B cell (primary cell): ENCODE data around the gene EPB41L4A. TPM values are rescaled to one million over a fixed set of nuclear protein-coding genes. Genes with fewer than 3 reads are reported as not detected.

Source experiments
- ATAC-seq: fragments of 200-7000 bp; cut with Tn5 transposase; one replicate; pipeline ENCODE4 v1.10.0; 2021; ENCODE audit warnings: low read depth, mild to moderate bottlenecking, moderate number of reproducible peaks, moderate library complexity
- CTCF ChIA-PET: fragments of 350-600 bp; sonication (Branson Sonifier 250); formaldehyde crosslinking; loops from one replicate; lab custom pipeline; 2021; ENCODE audit warnings: antibody characterized with exemption, inconsistent platforms; lab: Charles Lee
- POLR2A ChIA-PET: fragments of 350-600 bp; sonication (Branson Sonifier 250); formaldehyde crosslinking; loops from one replicate; lab custom pipeline; 2021; ENCODE audit warnings: antibody characterized with exemption; lab: Charles Lee
- DNase-seq: peaks from one replicate; pipeline ENCODE4 v3.0.0; 2013
- H2AFZ ChIP-seq: 2 replicates; pipeline ENCODE4 v1.6.1; 2012; ENCODE audit warnings: mild to moderate bottlenecking, low read depth, low read length; ENCODE audit not compliant: insufficient read depth, poor library complexity, severe bottlenecking
- H3K27ac ChIP-seq, 2 donors: 1 replicate in 1 of 2; 2 replicates in 1 of 2; pipeline ENCODE4 v1.5.1; 2012 to 2013; ENCODE audit warnings: low read length in 2 of 2, mild to moderate bottlenecking in 2 of 2, moderate library complexity in 1 of 2
- H3K27me3 ChIP-seq, 4 experiments: fragments of 200-600 bp in 1 of 4; sonication (generic) in 1 of 4; replicated peaks in 1 of 4; 1 replicate in 2 of 4; 2 replicates in 2 of 4; pipeline versions ENCODE4 v1.6.1 to v1.7.0; 2013 to 2016; ENCODE audit warnings: low read length in 3 of 4, mild to moderate bottlenecking in 2 of 4, mixed read lengths in 1 of 4, moderate library complexity in 1 of 4; ENCODE audit not compliant: insufficient read depth in 4 of 4, control insufficient read depth in 3 of 4; ENCODE audit errors: control extremely low read depth in 1 of 4
- H3K36me3 ChIP-seq, 2 experiments: replicated peaks in 1 of 2; 1 replicate in 1 of 2; 2 replicates in 1 of 2; pipeline versions ENCODE4 v1.6.1 to v1.7.1; 2013; ENCODE audit warnings: low read length in 1 of 2; ENCODE audit not compliant: insufficient read depth in 2 of 2, control insufficient read depth in 1 of 2; ENCODE audit errors: control extremely low read depth in 1 of 2, extremely low read depth in 1 of 2
- H3K4me1 ChIP-seq, 2 donors: fragments of 200-600 bp in 1 of 2; sonication (generic) in 1 of 2; 1 replicate in 1 of 2; 2 replicates in 1 of 2; pipeline versions ENCODE4 v1.5.1 to v1.6.1; 2013 to 2017; ENCODE audit warnings: low read length in 2 of 2; ENCODE audit not compliant: control insufficient read depth in 2 of 2, insufficient read depth in 2 of 2
- H3K4me2 ChIP-seq: replicated peaks from 2 replicates; pipeline ENCODE3; 2012; ENCODE audit warnings: mild to moderate bottlenecking, low read depth, low read length; ENCODE audit not compliant: poor library complexity, severe bottlenecking
- H3K4me3 ChIP-seq, 5 experiments: fragments of 200-600 bp in 1 of 5; sonication (generic) in 1 of 5; 1 replicate in 3 of 5; 2 replicates in 2 of 5; pipeline versions ENCODE4 v1.5.1 to v1.7.0; 2011 to 2016; ENCODE audit warnings: low read length in 4 of 5, mild to moderate bottlenecking in 4 of 5, low read depth in 2 of 5, control low read depth in 1 of 5, moderate library complexity in 1 of 5; ENCODE audit not compliant: insufficient read depth in 1 of 5; ENCODE audit errors: control extremely low read depth in 1 of 5, extremely low read depth in 1 of 5
- H3K79me2 ChIP-seq: fragments of 200-600 bp; sonication (generic); one replicate; pipeline ENCODE4 v1.6.0; 2016; ENCODE audit warnings: low read length; ENCODE audit not compliant: control insufficient read depth, insufficient read depth
- H3K9ac ChIP-seq: fragments of 200-600 bp; sonication (generic); 2 replicates; pipeline ENCODE4 v1.6.1; 2017; ENCODE audit warnings: mild to moderate bottlenecking, low read length, moderate library complexity
- H3K9me3 ChIP-seq, 3 donors: one replicate each; pipeline versions ENCODE4 v1.6.1 to v1.7.1; 2013; ENCODE audit warnings: low read length in 2 of 3; ENCODE audit not compliant: control insufficient read depth in 2 of 3, insufficient read depth in 1 of 3; ENCODE audit errors: control extremely low read depth in 1 of 3
- H4K20me1 ChIP-seq: 2 replicates; pipeline ENCODE4 v1.6.0; 2012; ENCODE audit warnings: mild to moderate bottlenecking, low read length; ENCODE audit not compliant: insufficient read depth, control insufficient read depth, poor library complexity, severe bottlenecking
- H3K27ac Mint-ChIP-seq: one replicate; pipeline ENCODE4 v1.8.0; 2021; ENCODE audit warnings: mixed read lengths
- H3K27me3 Mint-ChIP-seq: one replicate; pipeline ENCODE4 v1.8.0; 2021; ENCODE audit warnings: mixed read lengths
- H3K4me1 Mint-ChIP-seq: one replicate; pipeline ENCODE4 v1.8.0; 2021; ENCODE audit warnings: mixed read lengths
- H3K4me3 Mint-ChIP-seq: one replicate; pipeline ENCODE4 v1.8.0; 2021; ENCODE audit warnings: mixed read lengths
- H3K9me3 Mint-ChIP-seq: one replicate; pipeline ENCODE4 v1.8.0; 2022; ENCODE audit warnings: mixed read lengths; ENCODE audit not compliant: insufficient read depth
- CTCF ChIP-seq: fragments of 200-600 bp; IDR thresholded peaks from one replicate; pipeline ENCODE4 v1.8.0; 2022; ENCODE audit warnings: antibody characterized with exemption, mild to moderate bottlenecking
- EZH2 ChIP-seq: IDR thresholded peaks from 2 replicates; pipeline ENCODE4 v1.6.1; 2012; ENCODE audit warnings: borderline replicate concordance, low read depth, mild to moderate bottlenecking, moderate library complexity, low read length; ENCODE audit not compliant: insufficient read depth, poor library complexity, severe bottlenecking
- WGBS: methylation state at CpG from one replicate; pipeline ENCODE4 v1.1.5; 2013; ENCODE audit warnings: missing lambda C conversion rate; ENCODE audit not compliant: insufficient coverage; 5-methylcytosine and 5-hydroxymethylcytosine counted together
- intact Hi-C: fragments of 100-400 bp; cut with micrococcal nuclease; formaldehyde crosslinking; loops from one replicate; pipeline ENCODE4 v1.10.0; 2022
- polyA plus RNA-seq: library from polyadenylated mRNA; depleted of rRNA; stranded (reverse); fragments of >200 nt; gene quantifications from 2 replicates; pipeline ENCODE4 v1.2.3, GENCODE V29; 2012
- total RNA-seq, 2 donors: library from RNA; stranded (reverse); fragments of 120-200 nt in 1 of 2; gene quantifications; 1 replicate in 1 of 2; 2 replicates in 1 of 2; pipeline versions ENCODE4 v1.2.3 to v1.2.4, GENCODE V29; 2013 to 2022

Gene EPB41L4A
- total and polyA plus RNA-seq, 2 donors (not counting 1 experiment from before 2014, with no cell fraction given), result 1.8 to 12.9 TPM

- H3K4me1 ChIP-seq, result no peaks in the 10 kb centered on the region
- peaks cover 1% of the 10 kb centered on the region for H3K9me3 Mint-ChIP-seq
- H3K79me2 ChIP-seq, result no peaks in the 10 kb centered on the region
- ChIA-PET POLR2A (no interaction called here), CTCF (interaction anchor here (1.1 kb wide), 1 partner anchor 134 kb away, joined by 3 read pairs; no protein-coding TSS in a partner anchor)
- no peak for ATAC-seq
- peaks cover 10% of the 10 kb centered on the region for H3K27me3 Mint-ChIP-seq
- H3K27ac ChIP-seq, result no peak overlapping the region
- H3K27ac Mint-ChIP-seq, result no peak overlapping the region
- intact Hi-C loops, result no loop called here
- no peak overlapping the region for H3K9ac ChIP-seq
- H3K9me3 ChIP-seq, result no peaks in the 10 kb centered on the region
- no peak overlapping the region for H3K4me3 ChIP-seq
- H3K36me3 ChIP-seq, result no peaks in the 10 kb centered on the region
- no peak for DNase-seq
- TF ChIP-seq EZH2, result no peak
- TF ChIP-seq CTCF, result no peak
- H3K27me3 ChIP-seq, result no peaks in the 10 kb centered on the region
- H4K20me1 ChIP-seq, result no peaks in the 10 kb centered on the region
- H2AFZ ChIP-seq, result no peak overlapping the region
- WGBS, result no CpG with 5 or more reads among the region's 1 CpG
- no peak overlapping the region for H3K4me2 ChIP-seq
- no peaks in the 10 kb centered on the region for H3K4me1 Mint-ChIP-seq
- H3K4me3 Mint-ChIP-seq, result no peak overlapping the region
Measured at GRCh38 chr5:112308608-112309007, 110.5 kb downstream of the EPB41L4A start.

- Histone ChIP-seq H3K36me3 (no peaks in the 10 kb centered on the region), H4K20me1 (no peaks in the 10 kb centered on the region), H3K27ac (no peak overlapping the region), H3K9ac (no peak overlapping the region), H3K4me3 (no peak overlapping the region), H3K4me2 (no peak overlapping the region), H2AFZ (no peak overlapping the region), H3K9me3 (no peaks in the 10 kb centered on the region), H3K79me2 (no peaks in the 10 kb centered on the region), H3K4me1 (no peaks in the 10 kb centered on the region), H3K27me3 (no peaks in the 10 kb centered on the region)
- no peak for TF ChIP-seq EZH2
- no peak for TF ChIP-seq CTCF
- intact Hi-C loops, result no loop called here
- ATAC-seq (no peak), DNase-seq (no peak)
- Mint-ChIP-seq H3K27me3 (peaks cover 20% of the 10 kb centered on the region), H3K4me1 (no peaks in the 10 kb centered on the region), H3K27ac (no peak overlapping the region), H3K9me3 (peaks cover 2% of the 10 kb centered on the region), H3K4me3 (no peak overlapping the region)
- ChIA-PET CTCF (no interaction called here), POLR2A (no interaction called here)
- WGBS, result no CpG with 5 or more reads among the region's 2 CpGs
Measured at GRCh38 chr5:112306956-112307355, 112.1 kb downstream of the EPB41L4A start.
